Measurements from ENCODE around the gene TXNDC2.

The TXNDC2 gene

DNA sequence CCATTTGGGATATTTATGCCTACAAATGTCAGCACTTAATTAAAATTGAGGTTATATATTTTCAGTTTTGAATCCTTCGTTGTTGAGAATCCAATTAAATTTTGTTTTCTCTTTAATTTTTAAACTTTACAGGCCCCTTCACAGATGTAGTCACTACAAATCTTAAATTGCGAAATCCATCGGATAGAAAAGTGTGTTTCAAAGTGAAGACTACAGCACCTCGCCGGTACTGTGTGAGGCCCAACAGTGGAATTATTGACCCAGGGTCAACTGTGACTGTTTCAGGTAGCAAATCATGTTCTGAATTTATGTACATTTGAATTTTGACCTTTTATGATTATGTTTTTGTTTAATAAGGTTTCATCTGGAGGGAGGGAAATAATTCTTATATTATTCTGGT, 45.9 kb downstream of the TXNDC2 start:
- no peak for DNase-seq (ENCODE audit: low spot score)

DNA sequence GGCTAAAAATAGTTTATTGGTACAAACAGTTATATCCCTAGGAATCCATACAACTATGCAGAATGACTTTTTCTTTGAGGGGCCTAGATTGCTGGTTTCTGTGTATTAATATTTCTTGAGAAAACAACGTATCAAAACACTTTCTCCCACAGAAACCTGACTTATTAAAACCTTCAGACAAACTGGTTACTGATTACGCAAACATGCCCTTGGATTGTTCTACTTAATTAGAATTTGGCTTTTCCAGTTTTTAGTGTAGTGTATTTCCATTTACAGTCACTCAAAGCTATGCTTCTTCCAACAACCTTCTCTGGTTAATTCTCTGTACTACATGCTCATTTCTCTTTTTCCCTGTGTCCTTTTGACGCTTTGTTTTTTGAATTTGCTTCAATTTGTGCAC, 48.1 kb downstream of the TXNDC2 start:
- no peak for DNase-seq (ENCODE audit: low spot score)

DNA sequence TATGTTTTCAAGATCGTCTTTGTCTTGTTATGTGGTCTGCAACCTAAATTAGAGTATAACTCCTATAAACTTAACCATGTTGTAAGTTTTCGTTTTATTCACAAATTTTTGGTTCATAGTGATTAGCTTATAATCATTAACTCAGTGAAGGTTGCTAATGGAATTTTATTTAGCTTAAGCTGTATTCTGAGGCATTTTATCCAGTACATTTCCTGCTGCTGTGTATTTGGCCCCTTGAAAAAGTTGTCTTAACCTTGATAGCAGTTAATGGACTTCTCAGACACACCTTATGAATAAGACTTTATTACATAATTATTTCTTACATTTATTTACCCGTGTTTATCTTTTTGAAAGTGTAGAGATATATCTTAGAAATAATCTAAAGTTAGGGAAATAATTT, 48.5 kb downstream of the TXNDC2 start:
- DNase-seq (ENCODE audit: low spot score), result no peak

All from kidney tubule cell (primary cell).